Caco-2 (cell line): ENCODE measurements around the gene UCKL1. TPM values are rescaled to one million over a fixed set of nuclear protein-coding genes. Genes with fewer than 3 reads are reported as not detected.

Experiments
- BruUV-seq: library from RNA; stranded (reverse); fragments of 400-500 nt; replicated peaks from 2 replicates; lab custom pipeline; 2021; lab: Mats Ljungman, UMichigan
- CTCF ChIA-PET: fragments of 300-600 bp; sonication (Branson Sonifier 250); formaldehyde crosslinking; loops from one replicate; lab custom pipeline; 2022; ENCODE audit warnings: antibody characterized with exemption; lab: Charles Lee
- POLR2A ChIA-PET: fragments of 300-600 bp; sonication (Branson Sonifier 250); formaldehyde crosslinking; loops from one replicate; lab custom pipeline; 2022; ENCODE audit warnings: antibody characterized with exemption; lab: Charles Lee
- DNase-seq, 2 experiments: peaks; one replicate each; pipeline versions ENCODE4 v3.0.0 to v3.0.0-alpha.2; 2020 to 2022
- H3K27me3 ChIP-seq: replicated peaks from 2 replicates; pipeline ENCODE4 v1.6.0; 2011; ENCODE audit warnings: low read length; ENCODE audit not compliant: control insufficient read depth, insufficient read depth
- H3K36me3 ChIP-seq: 2 replicates; pipeline ENCODE4 v1.5.1; 2011; ENCODE audit warnings: low read length; ENCODE audit not compliant: control insufficient read depth, insufficient read depth
- H3K4me1 ChIP-seq: fragments of 250-450 bp; sonication (Bioruptor Pico); 2 replicates; pipeline ENCODE4 v1.5.1; 2020; ENCODE audit warnings: mild to moderate bottlenecking
- H3K4me3 ChIP-seq: 2 replicates; pipeline ENCODE4 v1.5.1; 2011; ENCODE audit warnings: low read depth, mild to moderate bottlenecking, control low read depth, low read length
- H3K9me3 ChIP-seq: fragments of 250-450 bp; sonication (Bioruptor Pico); 2 replicates; pipeline ENCODE4 v1.5.1; 2020; ENCODE audit warnings: mild to moderate bottlenecking, moderate library complexity
- H3K27ac Mint-ChIP-seq: one replicate; pipeline ENCODE4 v1.8.0; 2022; ENCODE audit warnings: mixed read lengths; ENCODE audit not compliant: unreplicated experiment
- H3K27me3 Mint-ChIP-seq: one replicate; pipeline ENCODE4 v1.8.0; 2022; ENCODE audit warnings: mixed read lengths; ENCODE audit not compliant: insufficient read depth, unreplicated experiment
- H3K36me3 Mint-ChIP-seq: one replicate; pipeline ENCODE4 v1.8.0; 2022; ENCODE audit warnings: mild to moderate bottlenecking, mixed read lengths; ENCODE audit not compliant: insufficient read depth, unreplicated experiment
- H3K4me1 Mint-ChIP-seq: one replicate; pipeline ENCODE4 v1.8.0; 2022; ENCODE audit warnings: low read depth, mixed read lengths; ENCODE audit not compliant: unreplicated experiment
- H3K4me3 Mint-ChIP-seq: one replicate; pipeline ENCODE4 v1.8.0; 2022; ENCODE audit warnings: mild to moderate bottlenecking, moderate library complexity, mixed read lengths; ENCODE audit not compliant: unreplicated experiment
- H3K9me3 Mint-ChIP-seq: one replicate; pipeline ENCODE4 v1.8.0; 2022; ENCODE audit warnings: mixed read lengths; ENCODE audit not compliant: unreplicated experiment
- CTCF ChIP-seq, 2 experiments: fragments of 200-600 bp in 1 of 2; IDR thresholded peaks; 1 replicate in 1 of 2; 2 replicates in 1 of 2; pipeline versions ENCODE4 v1.5.1 to v1.8.0; 2011 to 2022; ENCODE audit warnings: antibody characterized with exemption in 1 of 2, control low read depth in 1 of 2, inconsistent platforms in 1 of 2, low read depth in 1 of 2, low read length in 1 of 2, mild to moderate bottlenecking in 1 of 2, moderate library complexity in 1 of 2; ENCODE audit not compliant: insufficient read depth in 1 of 2, severe bottlenecking in 1 of 2, unreplicated experiment in 1 of 2
- intact Hi-C: fragments of 100-400 bp; cut with micrococcal nuclease; formaldehyde crosslinking; loops from one replicate; pipeline ENCODE4 v1.10.0; 2022; ENCODE audit not compliant: unreplicated experiment
- total RNA-seq: library from RNA; stranded (reverse); gene quantifications from 2 replicates; pipeline ENCODE4 v1.2.3, GENCODE V29; 2022

UCKL1 gene
- total RNA-seq, 1 experiment from 2014 or later, result 101 TPM

- no peak for TF ChIP-seq CTCF (IDR thresholded peaks at IDR 0.05; ENCODE audit: insufficient read depth in 1 of 2, low read depth in 1 of 2, low read length in 1 of 2, severe bottlenecking in 1 of 2, unreplicated experiment in 1 of 2)
- intact Hi-C loops, result no loop called here
- no peak overlapping the region for H3K4me3 ChIP-seq
- peaks cover 9% of the 10 kb centered on the region for H3K4me1 Mint-ChIP-seq
- H3K36me3 ChIP-seq, result peaks cover 24% of the 10 kb centered on the region
- H3K9me3 Mint-ChIP-seq, result peaks cover 10% of the 10 kb centered on the region
- peaks cover 3% of the 10 kb centered on the region for H3K27me3 Mint-ChIP-seq
- ChIA-PET POLR2A (interaction anchor here (1.0 to 1.4 kb wide), 2 partner anchors 11 to 103 kb away, joined by 3 read pairs; partner anchors contain the start of genes TPD52L2 and UCKL1), CTCF (interaction anchor here (0.9 kb wide), 1 partner anchor 71 kb away, joined by 3 read pairs; no protein-coding TSS in a partner anchor)
- H3K9me3 ChIP-seq, result peaks cover 23% of the 10 kb centered on the region
- H3K27ac Mint-ChIP-seq, result no peak overlapping the region
- H3K36me3 Mint-ChIP-seq, result peaks cover 49% of the 10 kb centered on the region
- H3K4me1 ChIP-seq, result peaks cover 16% of the 10 kb centered on the region
- peak overlapping the region; percentile 69 for H3K4me3 Mint-ChIP-seq
- DNase-seq, result no peak
- no peaks in the 10 kb centered on the region for H3K27me3 ChIP-seq
- BruUV-seq, result no TSS peak
Observed at GRCh38 chr20:63967330-63968135, 11.3 kb upstream of the UCKL1 start.

- peaks cover 49% of the 10 kb centered on the region for H3K36me3 Mint-ChIP-seq
- no peaks in the 10 kb centered on the region for H3K27me3 ChIP-seq
- CTCF ChIA-PET, result no interaction called here
- peaks cover 23% of the 10 kb centered on the region for H3K9me3 ChIP-seq
- H3K27ac Mint-ChIP-seq, result no peak overlapping the region
- intact Hi-C loops, result no loop called here
- H3K27me3 Mint-ChIP-seq, result peaks cover 3% of the 10 kb centered on the region
- peaks cover 10% of the 10 kb centered on the region for H3K9me3 Mint-ChIP-seq
- TF ChIP-seq CTCF (IDR thresholded peaks at IDR 0.05; ENCODE audit: insufficient read depth in 1 of 2, low read depth in 1 of 2, low read length in 1 of 2, severe bottlenecking in 1 of 2, unreplicated experiment in 1 of 2), result no peak
- no peak overlapping the region for H3K4me3 ChIP-seq
- POLR2A ChIA-PET, result interaction anchor here (1.0 kb wide), 1 partner anchor 11 kb away, joined by 3 read pairs; the partner anchor contains the start of gene UCKL1
- no TSS peak for BruUV-seq
- H3K4me1 ChIP-seq, result peaks cover 16% of the 10 kb centered on the region
- peaks cover 26% of the 10 kb centered on the region for H3K36me3 ChIP-seq
- peaks cover 9% of the 10 kb centered on the region for H3K4me1 Mint-ChIP-seq
- H3K4me3 Mint-ChIP-seq, result no peak overlapping the region
- no peak for DNase-seq
Observed at GRCh38 chr20:63966944-63967322, 10.7 kb upstream of the UCKL1 start.

- peak overlapping the region; percentile 15 for H3K27ac Mint-ChIP-seq
- POLR2A ChIA-PET, result interaction anchor here (1.0 kb wide), 1 partner anchor 10 kb away, joined by 3 read pairs; the partner anchor contains the start of gene UCKL1
- H3K4me1 Mint-ChIP-seq, result peaks cover 9% of the 10 kb centered on the region
- peaks cover 27% of the 10 kb centered on the region for H3K36me3 ChIP-seq
- no TSS peak for BruUV-seq
- peaks cover 49% of the 10 kb centered on the region for H3K36me3 Mint-ChIP-seq
- TF ChIP-seq CTCF (IDR thresholded peaks at IDR 0.05; ENCODE audit: insufficient read depth in 1 of 2, low read depth in 1 of 2, low read length in 1 of 2, severe bottlenecking in 1 of 2, unreplicated experiment in 1 of 2), result no peak
- H3K4me3 ChIP-seq, result no peak overlapping the region
- H3K27me3 Mint-ChIP-seq, result peaks cover 3% of the 10 kb centered on the region
- intact Hi-C loops, result no loop called here
- CTCF ChIA-PET, result no interaction called here
- H3K27me3 ChIP-seq, result no peaks in the 10 kb centered on the region
- DNase-seq, result peak in 1 of 2 experiments; percentile 53
- peaks cover 23% of the 10 kb centered on the region for H3K9me3 ChIP-seq
- no peak overlapping the region for H3K4me3 Mint-ChIP-seq
- peaks cover 16% of the 10 kb centered on the region for H3K4me1 ChIP-seq
- H3K9me3 Mint-ChIP-seq, result peaks cover 10% of the 10 kb centered on the region
Observed at GRCh38 chr20:63966172-63966943, 10.1 kb upstream of the UCKL1 start.
